ENCODE measurements around the gene CD83. TPM values are rescaled to one million over a fixed set of nuclear protein-coding genes. Genes with fewer than 3 reads are reported as not detected.

Gene CD83
- polyA plus RNA-seq, 3 donors, result 74.5 to 326 (median 84.7) TPM

GRCh38 chr6:14082771-14083170, 34.8 kb upstream of the CD83 start:
- H3K9me3 Mint-ChIP-seq, result peaks cover 0 to 1% (median 0%) of the 10 kb centered on the region in 7 donors
- H3K4me1 Mint-ChIP-seq, result peaks cover 6% of the 10 kb centered on the region

GRCh38 chr6:14083262-14083661, 34.3 kb upstream of the CD83 start:
- DNase-seq, result no peak
- no peak overlapping the region for H3K4me2 ChIP-seq (replicated peaks; ENCODE audit: extremely low read depth, low read length, poor library complexity, severe bottlenecking)
- H3K4me1 ChIP-seq (ENCODE audit: control insufficient read depth in 1 of 2, insufficient read depth in 2 of 2, low read length in 2 of 2), result no peaks in the 10 kb centered on the region
- intact Hi-C loops (cut with micrococcal nuclease), result loop anchor here in 1 of 2 donors (10.0 kb wide), 1 partner anchor 52 kb away; no protein-coding TSS in a partner anchor
- H3K27me3 ChIP-seq (ENCODE audit: control insufficient read depth in 2 of 2, insufficient read depth in 2 of 2, low read length in 2 of 2), result no peaks in the 10 kb centered on the region
- no peaks in the 10 kb centered on the region for H3K9me3 Mint-ChIP-seq
- no peak overlapping the region for H3K4me3 Mint-ChIP-seq
- H3K36me3 Mint-ChIP-seq, result no peaks in the 10 kb centered on the region
- H3K27me3 Mint-ChIP-seq (ENCODE audit: low read depth in 3 of 3), result peaks cover 0 to 3% (median 2%) of the 10 kb centered on the region in 3 donors
- no CpG with 5 or more reads among the region's 3 CpGs for WGBS (ENCODE audit: insufficient coverage)
- no peaks in the 10 kb centered on the region for H3K9me3 ChIP-seq (replicated peaks in 1 of 2; ENCODE audit: control insufficient read depth in 1 of 2, insufficient read depth in 1 of 2, low read length in 2 of 2)
- no peak overlapping the region for H3K9ac ChIP-seq (ENCODE audit: insufficient read depth, low read length, poor library complexity, severe bottlenecking)
- H3K4me1 Mint-ChIP-seq, result peaks cover 6% of the 10 kb centered on the region
- no peak overlapping the region for H3K27ac Mint-ChIP-seq
- TF ChIP-seq, protein P1, sequence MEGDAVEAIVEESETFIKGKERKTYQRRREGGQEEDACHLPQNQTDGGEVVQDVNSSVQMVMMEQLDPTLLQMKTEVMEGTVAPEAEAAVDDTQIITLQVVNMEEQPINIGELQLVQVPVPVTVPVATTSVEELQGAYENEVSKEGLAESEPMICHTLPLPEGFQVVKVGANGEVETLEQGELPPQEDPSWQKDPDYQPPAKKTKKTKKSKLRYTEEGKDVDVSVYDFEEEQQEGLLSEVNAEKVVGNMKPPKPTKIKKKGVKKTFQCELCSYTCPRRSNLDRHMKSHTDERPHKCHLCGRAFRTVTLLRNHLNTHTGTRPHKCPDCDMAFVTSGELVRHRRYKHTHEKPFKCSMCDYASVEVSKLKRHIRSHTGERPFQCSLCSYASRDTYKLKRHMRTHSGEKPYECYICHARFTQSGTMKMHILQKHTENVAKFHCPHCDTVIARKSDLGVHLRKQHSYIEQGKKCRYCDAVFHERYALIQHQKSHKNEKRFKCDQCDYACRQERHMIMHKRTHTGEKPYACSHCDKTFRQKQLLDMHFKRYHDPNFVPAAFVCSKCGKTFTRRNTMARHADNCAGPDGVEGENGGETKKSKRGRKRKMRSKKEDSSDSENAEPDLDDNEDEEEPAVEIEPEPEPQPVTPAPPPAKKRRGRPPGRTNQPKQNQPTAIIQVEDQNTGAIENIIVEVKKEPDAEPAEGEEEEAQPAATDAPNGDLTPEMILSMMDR (IDR thresholded peaks at IDR 0.05), result no peak
- H2AFZ ChIP-seq (ENCODE audit: insufficient read depth, low read depth, low read length, poor library complexity, severe bottlenecking), result no peak overlapping the region
- no peak overlapping the region for H3K4me3 ChIP-seq (replicated peaks in 1 of 3; ENCODE audit: low read depth in 2 of 3, low read length in 3 of 3)
- H3K79me2 ChIP-seq (ENCODE audit: insufficient read depth, low read length), result no peaks in the 10 kb centered on the region
- no peaks in the 10 kb centered on the region for H4K20me1 ChIP-seq (ENCODE audit: insufficient read depth, low read length)
- H3K36me3 ChIP-seq (replicated peaks in 1 of 2; ENCODE audit: control insufficient read depth in 1 of 2, insufficient read depth in 2 of 2, low read length in 2 of 2), result no peaks in the 10 kb centered on the region
- no peak overlapping the region for H3K27ac ChIP-seq (ENCODE audit: low read depth in 1 of 2, low read length in 2 of 2)

More at GRCh38 chr6:14082771-14083170, 34.8 kb upstream of the CD83 start:
- H2AFZ ChIP-seq (ENCODE audit: insufficient read depth, low read depth, low read length, poor library complexity, severe bottlenecking), result no peak overlapping the region
- H4K20me1 ChIP-seq (ENCODE audit: insufficient read depth, low read length), result no peaks in the 10 kb centered on the region
- H3K4me3 ChIP-seq (replicated peaks in 1 of 3; ENCODE audit: low read depth in 2 of 3, low read length in 3 of 3), result no peak overlapping the region
- Mint-ChIP-seq H3K27me3 (ENCODE audit: low read depth in 3 of 3) (peaks cover 0 to 4% (median 2%) of the 10 kb centered on the region in 3 donors), H3K4me3 (no peak overlapping the region), H3K36me3 (no peaks in the 10 kb centered on the region), H3K27ac (no peak overlapping the region)
- H3K27ac ChIP-seq (ENCODE audit: low read depth in 1 of 2, low read length in 2 of 2), result no peak overlapping the region
- intact Hi-C loops (cut with micrococcal nuclease), result loop anchor here in 1 of 2 donors (10.0 kb wide), 1 partner anchor 52 kb away; no protein-coding TSS in a partner anchor
- WGBS (ENCODE audit: insufficient coverage), result 100% methylated on average over 1 of the region's 3 CpGs
- no peaks in the 10 kb centered on the region for H3K79me2 ChIP-seq (ENCODE audit: insufficient read depth, low read length)
- H3K36me3 ChIP-seq (replicated peaks in 1 of 2; ENCODE audit: control insufficient read depth in 1 of 2, insufficient read depth in 2 of 2, low read length in 2 of 2), result no peaks in the 10 kb centered on the region
- H3K4me1 ChIP-seq (ENCODE audit: control insufficient read depth in 1 of 2, insufficient read depth in 2 of 2, low read length in 2 of 2), result no peaks in the 10 kb centered on the region
- no peaks in the 10 kb centered on the region for H3K9me3 ChIP-seq (replicated peaks in 1 of 2; ENCODE audit: control insufficient read depth in 1 of 2, insufficient read depth in 1 of 2, low read length in 2 of 2)
- no peak for DNase-seq
- TF ChIP-seq, protein P1 (IDR thresholded peaks at IDR 0.05), result no peak
- no peak overlapping the region for H3K4me2 ChIP-seq (replicated peaks; ENCODE audit: extremely low read depth, low read length, poor library complexity, severe bottlenecking)
- H3K9ac ChIP-seq (ENCODE audit: insufficient read depth, low read length, poor library complexity, severe bottlenecking), result no peak overlapping the region
- H3K27me3 ChIP-seq (ENCODE audit: control insufficient read depth in 2 of 2, insufficient read depth in 2 of 2, low read length in 2 of 2), result no peaks in the 10 kb centered on the region
